SU-DHL-6 (cell line): ENCODE data around the gene KCTD1.

Source experiments
- EZH2phosphoT487 ChIP-seq: fragments of 200-600 bp; sonication (generic), shearing (Covaris generic); conservative IDR thresholded peaks from 2 replicates; pipeline ENCODE4 v1.6.1; 2018; ENCODE audit warnings: mild to moderate bottlenecking, antibody characterized with exemption, low read length, moderate library complexity, mixed read lengths
- TF ChIP-seq, protein P1 (sequence below): fragments of 200-600 bp; sonication (generic); IDR thresholded peaks from one replicate; pipeline ENCODE4 v1.5.1; 2017; ENCODE audit warnings: antibody characterized with exemption, mild to moderate bottlenecking, low read length, moderate library complexity; ENCODE audit not compliant: insufficient read depth, poor library complexity, severe bottlenecking

DNA sequence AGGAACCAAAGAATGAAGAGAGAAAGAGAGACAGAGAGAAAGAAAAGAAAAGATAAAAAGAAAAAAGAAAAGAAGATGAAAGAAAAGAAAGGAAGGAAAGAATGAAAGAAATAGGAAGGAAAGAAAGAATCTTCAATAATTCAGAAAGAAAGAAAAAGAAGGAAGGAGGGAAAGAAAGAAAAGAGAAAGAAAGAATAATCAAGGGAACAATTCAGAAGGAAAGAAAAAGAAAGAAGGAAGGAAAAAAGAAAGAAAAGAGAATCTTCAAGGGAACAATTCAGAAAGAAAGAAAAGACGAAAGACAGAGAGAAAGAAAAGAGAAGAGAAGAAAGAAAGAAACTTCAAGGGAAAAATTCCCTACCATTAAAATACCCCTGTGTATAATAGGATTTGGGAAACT is 5.6 kb upstream of the KCTD1 start:
- TF ChIP-seq, protein P1, sequence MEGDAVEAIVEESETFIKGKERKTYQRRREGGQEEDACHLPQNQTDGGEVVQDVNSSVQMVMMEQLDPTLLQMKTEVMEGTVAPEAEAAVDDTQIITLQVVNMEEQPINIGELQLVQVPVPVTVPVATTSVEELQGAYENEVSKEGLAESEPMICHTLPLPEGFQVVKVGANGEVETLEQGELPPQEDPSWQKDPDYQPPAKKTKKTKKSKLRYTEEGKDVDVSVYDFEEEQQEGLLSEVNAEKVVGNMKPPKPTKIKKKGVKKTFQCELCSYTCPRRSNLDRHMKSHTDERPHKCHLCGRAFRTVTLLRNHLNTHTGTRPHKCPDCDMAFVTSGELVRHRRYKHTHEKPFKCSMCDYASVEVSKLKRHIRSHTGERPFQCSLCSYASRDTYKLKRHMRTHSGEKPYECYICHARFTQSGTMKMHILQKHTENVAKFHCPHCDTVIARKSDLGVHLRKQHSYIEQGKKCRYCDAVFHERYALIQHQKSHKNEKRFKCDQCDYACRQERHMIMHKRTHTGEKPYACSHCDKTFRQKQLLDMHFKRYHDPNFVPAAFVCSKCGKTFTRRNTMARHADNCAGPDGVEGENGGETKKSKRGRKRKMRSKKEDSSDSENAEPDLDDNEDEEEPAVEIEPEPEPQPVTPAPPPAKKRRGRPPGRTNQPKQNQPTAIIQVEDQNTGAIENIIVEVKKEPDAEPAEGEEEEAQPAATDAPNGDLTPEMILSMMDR, result no peak
- no peak for TF ChIP-seq EZH2phosphoT487
